ENCODE data around the gene ZBTB47. TPM values are rescaled to one million over a fixed set of nuclear protein-coding genes. Genes with fewer than 3 reads are reported as not detected.

Gene ZBTB47
- total RNA-seq, 2 experiments from 2014 or later, result 0.55 to 1.0 TPM

Other genes with a start within 250 kb of the ZBTB47 start
- gene LYZL4, start 243.1 kb upstream of the ZBTB47 start, total RNA-seq, result not detected
- gene VIPR1, start 151.1 kb upstream of the ZBTB47 start, total RNA-seq, result 1 to 10 TPM; 6.3 to 8.4 TPM
- gene SEC22C, start 71.7 kb upstream of the ZBTB47 start, total RNA-seq, result 10 to 100 TPM; 41.2 to 45.9 TPM
- gene SS18L2, start 62.8 kb upstream of the ZBTB47 start, total RNA-seq, result 10 to 100 TPM; 38.8 to 39.1 TPM
- gene NKTR, start 53.0 kb upstream of the ZBTB47 start, total RNA-seq, result 10 to 100 TPM; 62.1 to 65.9 TPM
- not detected for gene KLHL40, start 31.8 kb downstream of the ZBTB47 start, total RNA-seq
- gene HHATL, start 49.1 kb downstream of the ZBTB47 start, total RNA-seq, result not detected
- under 1 TPM in 1 of 2 experiments, not detected in 1; 0.31 TPM for gene CCDC13, start 119.6 kb downstream of the ZBTB47 start, total RNA-seq
- 10 to 100 TPM; 57.1 to 66.4 TPM for gene HIGD1A, start 150.8 kb downstream of the ZBTB47 start, total RNA-seq
- gene ACKR2, start 155.7 kb downstream of the ZBTB47 start, total RNA-seq, result under 1 TPM; 0.42 to 0.76 TPM
- gene CYP8B1, start 222.2 kb downstream of the ZBTB47 start, total RNA-seq, result not detected

All from activated naive CD4-positive, alpha-beta T cell treated with anti-CD3 and anti-CD28 coated beads for 36 hours (primary cell).